Stimulated activated CD8-positive, alpha-beta memory T cell treated with anti-CD3 and anti-CD28 coated beads, Interleukin-15, amount 100 ng/mL, for 4 hours (primary cell): ENCODE data around the gene NDUFV3.
"Not testable (repeated sequence)": the region's sequence is repeated elsewhere in the genome, so short reads cannot be mapped to it uniquely, and the experiment has no call there.

Experiments used
- DNase-seq, 2 donors: peaks; one replicate each; pipeline ENCODE4 v3.0.0-alpha.2; 2020; ENCODE audit warnings: low read depth in 2 of 2

NDUFV3 gene

GRCh38 chr21:42936360-42936759, 43.3 kb downstream of the NDUFV3 start:
- DNase-seq, result not testable (repeated sequence)

- DNase-seq, result not testable (repeated sequence)
These were observed 44.2 kb downstream of the NDUFV3 start for GRCh38 chr21:42937034-42937940.

GRCh38 chr21:42937960-42938605, 45.0 kb downstream of the NDUFV3 start:
- DNase-seq, result no peak

GRCh38 chr21:42938606-42938995, 45.5 kb downstream of the NDUFV3 start:
- DNase-seq, result not testable (repeated sequence)

GRCh38 chr21:42939582-42940413, 46.7 kb downstream of the NDUFV3 start:
- no peak for DNase-seq

- DNase-seq, result no peak
These were observed 48.6 kb downstream of the NDUFV3 start for GRCh38 chr21:42941696-42942085.

GRCh38 chr21:42942244-42942643, 49.1 kb downstream of the NDUFV3 start:
- DNase-seq, result no peak

GRCh38 chr21:42949094-42949755, 56.1 kb downstream of the NDUFV3 start:
- not testable (repeated sequence) for DNase-seq

GRCh38 chr21:42951193-42951592, 58.1 kb downstream of the NDUFV3 start:
- DNase-seq, result not testable (repeated sequence)

GRCh38 chr21:42956824-42957630, 63.9 kb downstream of the NDUFV3 start:
- no peak for DNase-seq

GRCh38 chr21:42958122-42958521, 65.0 kb downstream of the NDUFV3 start:
- not testable (repeated sequence) for DNase-seq

GRCh38 chr21:42959728-42960127, 66.6 kb downstream of the NDUFV3 start:
- DNase-seq, result no peak

- no peak for DNase-seq
These were observed 69.4 kb downstream of the NDUFV3 start for GRCh38 chr21:42962380-42963007.
